GM21529 (cell line): ENCODE results near the gene CXXC1.
"Not testable (repeated sequence)": the region's sequence is repeated elsewhere in the genome, so short reads cannot be mapped to it uniquely, and the experiment has no call there.

ENCODE experiments used
- ATAC-seq: cut with Tn5 transposase; IDR thresholded peaks from one replicate; pipeline ENCODE4 v1.9.1; 2021; ENCODE audit not compliant: unreplicated experiment

Gene CXXC1

DNA sequence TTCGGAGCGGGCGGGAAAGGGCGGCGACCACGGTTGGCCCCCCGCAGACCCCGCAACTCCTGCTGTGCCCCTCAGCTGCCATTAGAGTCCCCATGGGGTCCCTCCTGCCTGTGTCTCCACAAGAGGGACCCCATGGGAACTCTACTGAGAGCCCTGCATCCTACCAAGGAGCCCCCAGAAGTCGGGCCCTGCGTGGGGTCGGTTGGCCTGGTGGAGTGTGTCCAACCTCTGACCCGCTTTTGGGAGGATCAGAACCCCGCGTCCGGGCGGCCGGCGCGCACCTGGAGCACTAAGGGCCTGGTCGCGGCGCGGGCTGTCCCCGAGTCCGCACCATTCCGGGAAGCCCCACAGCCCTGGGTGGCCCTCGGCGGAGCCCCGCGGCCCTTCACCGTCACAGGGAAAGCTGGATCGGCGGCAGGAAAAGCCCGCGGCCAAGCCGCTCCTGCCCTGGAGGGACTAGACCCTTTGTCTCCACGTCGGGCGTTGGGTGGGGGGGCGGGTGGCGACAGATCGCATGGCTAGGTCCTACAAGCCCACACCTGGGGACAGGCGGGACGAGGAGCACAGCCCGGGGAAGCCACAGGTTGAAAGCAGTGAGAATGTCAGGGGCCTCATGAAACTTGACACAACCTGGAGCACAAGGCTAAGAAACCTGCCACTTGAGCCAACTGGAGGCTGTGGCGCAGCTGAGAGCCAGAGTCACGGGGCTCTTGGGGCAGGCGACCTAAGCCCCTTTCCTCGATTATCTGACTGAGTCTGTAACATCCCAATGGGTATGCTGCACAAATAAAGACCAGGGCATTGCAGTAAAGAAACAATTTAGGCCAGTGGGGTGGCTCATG lies 11.2 kb upstream of the CXXC1 start:
- ATAC-seq, result no peak

- peak; percentile 100 for ATAC-seq
Observed at GRCh38 chr18:50297621-50298442, 10.3 kb upstream of the CXXC1 start.

GRCh38 chr18:50293039-50293438 lies 5.5 kb upstream of the CXXC1 start:
- ATAC-seq, result no peak

DNA sequence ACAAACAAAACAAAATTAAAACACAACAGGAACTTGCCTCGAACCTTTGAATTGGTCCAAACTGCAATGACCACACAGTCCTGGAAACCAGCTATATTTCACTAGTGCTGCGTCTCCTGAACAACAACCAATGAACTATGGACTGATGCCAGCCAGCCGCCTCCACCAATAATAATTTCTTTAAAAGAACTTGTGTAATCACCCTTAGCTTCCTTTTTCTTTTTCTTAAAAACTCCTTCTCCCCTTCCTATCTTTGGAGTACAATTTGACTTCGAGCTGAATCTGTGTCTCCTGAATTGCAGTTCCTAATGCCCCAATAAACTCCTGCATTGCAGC lies 1.6 kb upstream of the CXXC1 start:
- ATAC-seq, result no peak

- ATAC-seq, result not testable (repeated sequence)
Observed at GRCh38 chr18:50288348-50289107, 1.0 kb upstream of the CXXC1 start.

GRCh38 chr18:50287028-50287440 lies 458 bp downstream of the CXXC1 start:
- no peak for ATAC-seq

GRCh38 chr18:50286391-50287027 lies 983 bp downstream of the CXXC1 start:
- ATAC-seq, result no peak

GRCh38 chr18:50285631-50286321 lies 1.7 kb downstream of the CXXC1 start:
- ATAC-seq, result no peak

DNA sequence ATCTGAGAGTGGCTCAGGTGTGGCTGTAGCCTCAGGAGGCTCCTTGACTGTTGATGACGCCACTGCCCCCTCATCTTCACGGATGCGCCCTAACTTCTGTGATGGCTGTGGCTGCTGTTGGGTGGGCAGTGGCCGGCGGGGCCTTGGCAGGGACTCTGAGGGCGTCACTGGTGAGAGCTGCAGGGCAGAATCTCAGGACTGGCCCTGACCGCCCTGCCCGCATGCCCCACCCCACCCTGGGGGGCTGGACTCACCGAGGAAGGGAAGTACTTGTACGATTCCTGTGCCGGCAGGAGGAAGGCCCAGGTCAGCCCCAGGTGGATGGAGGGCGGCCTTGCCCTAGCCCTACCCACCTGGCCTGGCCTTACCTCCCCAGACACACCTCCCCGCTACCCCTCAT lies 2.4 kb downstream of the CXXC1 start:
- no peak for ATAC-seq

DNA sequence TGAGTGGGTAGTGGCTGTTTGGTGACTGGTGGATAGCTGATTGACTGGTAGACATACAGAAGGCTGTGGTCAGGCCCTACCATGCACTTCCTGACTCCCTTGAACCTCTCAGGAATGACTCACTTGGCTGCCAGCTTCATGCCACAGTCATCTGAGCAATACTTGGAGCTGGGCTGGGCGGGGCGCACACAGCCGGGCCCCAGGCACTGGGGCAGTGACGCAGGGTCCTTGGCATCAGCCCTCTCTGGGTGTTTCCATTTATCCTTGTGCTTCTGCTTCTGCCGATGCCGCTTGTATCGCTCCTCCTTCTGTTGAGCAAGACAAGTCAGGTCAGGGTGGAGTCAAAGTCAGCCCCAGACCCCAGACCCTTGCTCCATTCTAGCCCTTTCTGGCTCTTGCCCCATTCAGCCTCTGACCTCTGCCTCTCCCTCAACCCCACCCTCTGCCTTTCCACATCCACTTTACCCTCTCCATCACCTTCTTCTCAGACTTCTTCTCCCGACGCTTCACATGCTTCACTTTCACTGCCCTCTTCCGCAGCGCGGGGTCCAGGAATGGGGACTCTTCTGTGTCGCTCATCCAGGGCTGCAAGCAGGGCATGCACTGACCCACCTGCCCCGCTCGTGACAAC lies 3.1 kb downstream of the CXXC1 start:
- ATAC-seq, result no peak

GRCh38 chr18:50283469-50284209 lies 3.9 kb downstream of the CXXC1 start:
- no peak for ATAC-seq

- ATAC-seq, result no peak
Observed at GRCh38 chr18:50282521-50283335, 4.8 kb downstream of the CXXC1 start.

DNA sequence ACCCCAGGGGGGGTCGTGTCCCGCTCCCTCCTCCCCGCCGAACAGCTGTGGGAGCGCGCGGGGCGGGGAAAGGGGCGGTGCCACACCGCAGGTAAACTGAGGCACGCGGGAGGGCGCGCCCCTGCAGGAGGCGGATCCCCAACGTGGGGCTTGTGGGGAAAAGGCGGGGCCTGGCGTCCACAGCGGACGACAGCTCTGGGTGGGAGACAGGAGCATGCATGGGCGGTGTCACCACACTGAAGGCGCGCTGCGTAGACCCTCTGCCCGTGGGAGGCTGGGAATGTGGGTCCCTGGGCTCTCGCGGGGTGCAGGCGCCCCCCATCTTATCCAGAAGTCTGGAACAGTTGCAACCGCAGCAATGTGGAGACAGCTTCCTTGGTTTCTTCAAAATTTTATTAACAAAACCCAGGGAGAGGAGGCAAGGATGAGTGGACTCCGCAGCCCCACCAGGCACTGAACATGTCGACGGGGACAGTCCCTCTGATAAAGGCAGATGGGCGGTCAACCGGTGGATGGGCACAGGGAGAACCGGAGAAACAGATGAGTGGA lies 5.4 kb downstream of the CXXC1 start:
- no peak for ATAC-seq

- peak; percentile 89 for ATAC-seq
Observed at GRCh38 chr18:50281295-50281971, 6.1 kb downstream of the CXXC1 start, which contains the start of gene MBD1. TSS of gene MBD1 (minus strand) at chr18:50281523. CDS start at chr18:50279992, 1,531 bp downstream.

DNA sequence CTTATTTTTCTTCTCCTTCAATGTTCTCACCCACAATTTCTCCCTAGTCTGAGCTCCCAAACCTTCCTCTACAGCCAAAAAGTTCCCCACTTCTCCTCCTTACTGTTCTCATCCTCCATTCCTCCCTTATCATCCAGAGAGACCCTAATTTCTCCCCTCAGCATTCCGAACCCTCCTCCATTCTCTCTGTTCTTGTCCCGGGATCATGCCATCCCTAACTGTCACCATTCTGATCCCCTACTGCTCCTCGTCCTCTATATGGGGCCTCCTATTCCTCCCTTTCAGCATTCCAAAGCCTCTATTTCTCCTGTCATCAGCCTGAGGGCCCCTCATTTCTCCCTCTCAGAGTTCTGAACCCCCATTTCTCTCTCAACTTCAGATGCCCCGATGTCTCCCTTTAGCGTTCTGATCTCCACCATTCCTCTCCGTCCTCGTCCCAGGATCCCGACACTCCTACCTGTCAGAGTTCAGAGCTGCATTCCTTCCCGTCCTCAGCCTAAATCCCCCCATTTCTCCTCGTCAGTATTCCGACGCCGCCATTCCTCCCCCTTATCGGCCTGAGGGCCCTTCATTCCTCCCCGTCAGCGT lies 6.7 kb downstream of the CXXC1 start:
- ATAC-seq, result no peak

DNA sequence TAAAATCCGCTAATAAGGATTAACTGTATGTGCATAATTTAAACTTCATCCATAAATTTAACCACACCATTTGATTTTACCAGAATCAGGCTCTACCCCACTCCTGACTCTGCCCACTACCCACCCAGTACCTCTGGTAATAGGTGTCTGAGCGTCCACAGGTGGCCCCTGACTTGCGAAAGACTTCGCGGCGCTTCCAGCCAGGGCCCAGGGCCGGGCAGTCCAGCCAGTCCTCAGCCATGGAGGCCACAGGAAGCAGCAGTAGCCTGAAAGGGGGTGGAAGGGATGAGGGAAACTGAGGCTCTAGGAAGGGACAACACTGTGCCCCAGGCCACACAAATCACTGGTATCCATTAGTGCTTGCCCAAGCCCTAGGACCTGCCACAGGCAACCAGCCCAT lies 7.7 kb downstream of the CXXC1 start:
- no peak for ATAC-seq

GRCh38 chr18:50277942-50278341 lies 9.6 kb downstream of the CXXC1 start:
- ATAC-seq, result no peak
